ENCODE results near the gene TLE5. TPM values are rescaled to one million over a fixed set of nuclear protein-coding genes. Genes with fewer than 3 reads are reported as not detected.

Gene TLE5
- total and polyA plus RNA-seq, 2 experiments from 2014 or later, result 130 to 154 TPM

GRCh38 chr19:3097442-3097871 is 35.2 kb upstream of the TLE5 start:
- TF ChIP-seq EZH2phosphoT487 (IDR thresholded peaks at IDR 0.05; ENCODE audit: unreplicated experiment), result no peak
- no peak for TF ChIP-seq ZNF331 (CRISPR knock-in tag; IDR thresholded peaks at IDR 0.05; ENCODE audit: low read depth)
- no peak for TF ChIP-seq STAT1 (IDR thresholded peaks at IDR 0.05; ENCODE audit: unreplicated experiment)
- H3K4me3 ChIP-seq, result no peak overlapping the region
- H3K27me3 ChIP-seq (ENCODE audit: insufficient read depth), result no peaks in the 10 kb centered on the region
- H2AFZ ChIP-seq, result no peak overlapping the region
- H3K27me3 Mint-ChIP-seq (ENCODE audit: insufficient read depth, low read depth, poor library complexity), result peaks cover 15% of the 10 kb centered on the region
- no peak overlapping the region for H3K27ac Mint-ChIP-seq
- no peaks in the 10 kb centered on the region for H3K36me3 Mint-ChIP-seq (ENCODE audit: low read depth)
- H3K4me1 ChIP-seq (ENCODE audit: insufficient read depth), result peaks cover 14% of the 10 kb centered on the region
- ATAC-seq (no peak), DNase-seq (ENCODE audit: low spot score) (no peak)
- no peak overlapping the region for H3K27ac ChIP-seq (ENCODE audit: low read depth)
- H3K36me3 ChIP-seq (ENCODE audit: insufficient read depth), result no peaks in the 10 kb centered on the region
- H4K20me1 ChIP-seq (replicated peaks; ENCODE audit: insufficient read depth), result peaks cover 8% of the 10 kb centered on the region
- no peaks in the 10 kb centered on the region for H3K9me2 ChIP-seq (ENCODE audit: insufficient read depth)
- H3K4me1 Mint-ChIP-seq, result peaks cover 18% of the 10 kb centered on the region
- H3K79me2 ChIP-seq (replicated peaks; ENCODE audit: insufficient read depth), result peaks cover 75% of the 10 kb centered on the region
- H3K9me3 Mint-ChIP-seq, result no peaks in the 10 kb centered on the region
- H3F3A ChIP-seq (replicated peaks; ENCODE audit: low read depth), result no peaks in the 10 kb centered on the region
- H3K4me2 ChIP-seq, result no peak overlapping the region
- H3K4me3 Mint-ChIP-seq, result no peak overlapping the region

DNA sequence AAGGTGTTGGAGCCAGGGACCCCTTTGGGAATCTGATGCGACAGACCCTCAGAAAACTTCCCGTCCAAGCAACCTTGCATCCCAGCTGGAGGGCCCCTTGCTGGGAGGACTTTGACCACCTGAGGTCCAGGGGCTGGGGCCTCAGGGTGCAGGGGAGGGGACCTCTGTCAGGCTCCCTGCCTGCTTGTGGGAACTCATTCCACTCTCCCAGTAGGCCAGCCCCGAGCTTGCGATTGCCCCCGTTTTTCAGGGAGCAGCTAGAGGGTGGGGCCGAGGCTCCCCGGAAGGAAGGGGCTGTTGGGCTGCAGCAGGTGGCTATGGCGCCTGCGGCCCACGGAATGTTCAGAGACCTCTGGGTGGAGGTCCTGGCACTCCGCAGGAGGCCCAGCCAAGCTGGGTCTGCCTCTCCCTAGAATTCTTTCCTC is 34.6 kb upstream of the TLE5 start:
- peaks cover 18% of the 10 kb centered on the region for H3K4me1 Mint-ChIP-seq
- Histone ChIP-seq H3K27me3 (ENCODE audit: insufficient read depth) (no peaks in the 10 kb centered on the region), H3F3A (replicated peaks; ENCODE audit: low read depth) (no peaks in the 10 kb centered on the region), H3K4me2 (peak overlapping the region; percentile 94; the same call in 1 of the 2 replicates), H3K79me2 (replicated peaks; ENCODE audit: insufficient read depth) (peaks cover 71% of the 10 kb centered on the region), H3K36me3 (ENCODE audit: insufficient read depth) (no peaks in the 10 kb centered on the region), H4K20me1 (replicated peaks; ENCODE audit: insufficient read depth) (peaks cover 8% of the 10 kb centered on the region), H3K9me2 (ENCODE audit: insufficient read depth) (no peaks in the 10 kb centered on the region), H2AFZ (no peak overlapping the region), H3K27ac (ENCODE audit: low read depth) (no peak overlapping the region), H3K4me1 (ENCODE audit: insufficient read depth) (peaks cover 14% of the 10 kb centered on the region), H3K4me3 (peak overlapping the region; percentile 81; the same call in 1 of the 2 replicates)
- DNase-seq (ENCODE audit: low spot score) (no peak), ATAC-seq (no peak)
- H3K9me3 Mint-ChIP-seq, result no peaks in the 10 kb centered on the region
- H3K27ac Mint-ChIP-seq, result no peak overlapping the region
- no peak for TF ChIP-seq ZNF462 (CRISPR knock-in tag; IDR thresholded peaks at IDR 0.05)
- TF ChIP-seq JUNB (IDR thresholded peaks at IDR 0.05; ENCODE audit: unreplicated experiment), result no peak
- TF ChIP-seq ZNF114 (CRISPR knock-in tag; IDR thresholded peaks at IDR 0.05), result no peak
- TF ChIP-seq, protein P1, sequence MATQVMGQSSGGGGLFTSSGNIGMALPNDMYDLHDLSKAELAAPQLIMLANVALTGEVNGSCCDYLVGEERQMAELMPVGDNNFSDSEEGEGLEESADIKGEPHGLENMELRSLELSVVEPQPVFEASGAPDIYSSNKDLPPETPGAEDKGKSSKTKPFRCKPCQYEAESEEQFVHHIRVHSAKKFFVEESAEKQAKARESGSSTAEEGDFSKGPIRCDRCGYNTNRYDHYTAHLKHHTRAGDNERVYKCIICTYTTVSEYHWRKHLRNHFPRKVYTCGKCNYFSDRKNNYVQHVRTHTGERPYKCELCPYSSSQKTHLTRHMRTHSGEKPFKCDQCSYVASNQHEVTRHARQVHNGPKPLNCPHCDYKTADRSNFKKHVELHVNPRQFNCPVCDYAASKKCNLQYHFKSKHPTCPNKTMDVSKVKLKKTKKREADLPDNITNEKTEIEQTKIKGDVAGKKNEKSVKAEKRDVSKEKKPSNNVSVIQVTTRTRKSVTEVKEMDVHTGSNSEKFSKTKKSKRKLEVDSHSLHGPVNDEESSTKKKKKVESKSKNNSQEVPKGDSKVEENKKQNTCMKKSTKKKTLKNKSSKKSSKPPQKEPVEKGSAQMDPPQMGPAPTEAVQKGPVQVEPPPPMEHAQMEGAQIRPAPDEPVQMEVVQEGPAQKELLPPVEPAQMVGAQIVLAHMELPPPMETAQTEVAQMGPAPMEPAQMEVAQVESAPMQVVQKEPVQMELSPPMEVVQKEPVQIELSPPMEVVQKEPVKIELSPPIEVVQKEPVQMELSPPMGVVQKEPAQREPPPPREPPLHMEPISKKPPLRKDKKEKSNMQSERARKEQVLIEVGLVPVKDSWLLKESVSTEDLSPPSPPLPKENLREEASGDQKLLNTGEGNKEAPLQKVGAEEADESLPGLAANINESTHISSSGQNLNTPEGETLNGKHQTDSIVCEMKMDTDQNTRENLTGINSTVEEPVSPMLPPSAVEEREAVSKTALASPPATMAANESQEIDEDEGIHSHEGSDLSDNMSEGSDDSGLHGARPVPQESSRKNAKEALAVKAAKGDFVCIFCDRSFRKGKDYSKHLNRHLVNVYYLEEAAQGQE (IDR thresholded peaks at IDR 0.05; ENCODE audit: unreplicated experiment), result no peak
- TF ChIP-seq EZH2phosphoT487 (IDR thresholded peaks at IDR 0.05; ENCODE audit: unreplicated experiment), result no peak
- TF ChIP-seq POLR2AphosphoS5 (IDR thresholded peaks at IDR 0.05; ENCODE audit: low read depth), result no peak
- TF ChIP-seq STAT1 (IDR thresholded peaks at IDR 0.05; ENCODE audit: unreplicated experiment), result no peak
- TF ChIP-seq ZNF331 (CRISPR knock-in tag; IDR thresholded peaks at IDR 0.05; ENCODE audit: low read depth), result no peak
- no peak overlapping the region for H3K4me3 Mint-ChIP-seq
- peaks cover 15% of the 10 kb centered on the region for H3K27me3 Mint-ChIP-seq (ENCODE audit: insufficient read depth, low read depth, poor library complexity)
- no peaks in the 10 kb centered on the region for H3K36me3 Mint-ChIP-seq (ENCODE audit: low read depth)

Data from GM23338 (cell line).